HG03442 (cell line): ENCODE measurements around the gene PDLIM5.
"Not testable (repeated sequence)": the region's sequence is repeated elsewhere in the genome, so short reads cannot be mapped to it uniquely, and the experiment has no call there.

Source experiments
- ATAC-seq: cut with Tn5 transposase; IDR thresholded peaks from one replicate; pipeline ENCODE4 v1.9.1; 2021; ENCODE audit warnings: mild to moderate bottlenecking, moderate library complexity; ENCODE audit not compliant: unreplicated experiment

PDLIM5 gene

GRCh38 chr4:94488670-94489069 is 36.9 kb downstream of the PDLIM5 start:
- ATAC-seq, result no peak

- ATAC-seq, result no peak
Observed at GRCh38 chr4:94489098-94489497, 37.4 kb downstream of the PDLIM5 start.

- ATAC-seq, result no peak
Observed at GRCh38 chr4:94490437-94490836, 38.7 kb downstream of the PDLIM5 start.

GRCh38 chr4:94491322-94491721 is 39.6 kb downstream of the PDLIM5 start:
- ATAC-seq, result no peak

GRCh38 chr4:94495408-94495807 is 43.7 kb downstream of the PDLIM5 start:
- no peak for ATAC-seq

DNA sequence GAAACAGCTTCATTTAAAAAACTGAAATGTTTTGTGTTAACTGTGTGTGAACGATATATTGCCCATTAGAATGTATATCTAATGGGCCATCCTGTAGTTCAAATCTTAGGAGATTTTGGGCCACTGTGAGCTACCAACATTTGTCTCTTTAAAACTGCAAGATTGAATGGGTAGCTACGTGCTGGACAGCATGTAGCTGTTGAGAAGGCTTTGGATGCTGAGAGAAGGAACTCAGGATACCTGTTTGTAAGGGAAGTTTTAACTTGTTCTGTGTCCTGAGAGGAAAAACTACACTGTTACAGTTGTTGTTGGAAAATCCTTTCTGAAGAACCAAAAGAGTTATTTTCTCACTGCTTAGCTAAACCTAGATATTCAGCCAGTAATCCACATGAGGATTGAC is 45.9 kb downstream of the PDLIM5 start:
- no peak for ATAC-seq

DNA sequence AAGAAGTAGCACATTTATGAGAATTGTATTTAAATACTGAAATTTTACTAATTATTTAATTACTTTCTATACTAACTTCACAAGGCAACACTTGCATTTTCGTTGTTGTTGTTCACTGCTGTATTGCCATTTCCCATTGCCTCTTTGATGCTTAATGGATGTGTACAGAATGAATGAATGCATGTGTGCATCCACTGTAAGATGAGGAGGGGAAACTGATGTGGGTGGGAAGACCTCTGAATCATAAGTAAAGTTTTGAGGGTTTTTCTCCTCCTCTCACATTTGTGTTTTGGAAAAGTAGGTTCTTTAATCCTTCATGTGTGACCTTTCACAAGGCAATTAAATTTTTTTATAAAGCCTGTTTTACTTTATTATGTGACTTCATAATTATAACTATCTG is 46.8 kb downstream of the PDLIM5 start:
- ATAC-seq, result no peak

GRCh38 chr4:94500685-94501084 is 48.9 kb downstream of the PDLIM5 start:
- ATAC-seq, result no peak

GRCh38 chr4:94504545-94504944 is 52.8 kb downstream of the PDLIM5 start:
- ATAC-seq, result no peak

DNA sequence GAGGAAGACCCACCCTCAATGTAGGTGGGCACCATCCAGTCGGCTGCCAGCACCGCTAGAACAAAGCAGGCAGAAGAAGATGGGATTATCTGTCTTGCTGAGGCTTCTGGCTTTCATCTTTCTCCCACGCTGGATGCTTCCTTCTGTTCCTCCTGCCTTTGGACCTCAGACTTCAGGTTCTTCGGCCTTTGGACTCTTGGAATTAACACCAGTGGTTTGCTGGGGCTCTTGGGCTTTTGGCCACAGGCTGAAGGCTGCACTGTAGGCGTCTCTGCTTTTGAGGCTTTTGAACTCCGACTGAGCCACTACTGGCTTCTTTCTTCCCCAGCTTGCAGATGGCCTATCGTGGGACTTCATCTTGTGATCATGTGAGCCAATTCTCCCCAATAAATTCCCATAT is 55.1 kb downstream of the PDLIM5 start:
- ATAC-seq, result no peak

DNA sequence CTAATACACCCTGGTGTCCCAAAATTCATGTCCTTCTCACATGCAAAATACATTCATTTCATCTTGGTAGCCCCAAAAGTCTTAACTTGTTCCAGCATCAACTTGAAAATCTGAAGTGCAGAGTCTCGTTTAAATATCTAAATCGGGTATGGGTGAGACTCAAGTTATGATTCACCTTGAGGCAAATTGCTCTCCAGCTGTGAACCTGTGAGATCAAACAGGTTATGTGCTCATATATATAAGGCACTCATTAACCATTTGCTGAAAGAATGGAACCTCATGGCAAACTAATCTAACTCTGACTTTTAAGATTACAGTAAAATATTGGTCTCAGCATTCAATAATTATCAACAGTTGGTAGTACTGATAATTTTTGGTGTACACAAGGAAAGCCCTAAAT is 55.5 kb downstream of the PDLIM5 start:
- ATAC-seq, result no peak

GRCh38 chr4:94507708-94508107 is 56.0 kb downstream of the PDLIM5 start:
- peak; percentile 71 for ATAC-seq

DNA sequence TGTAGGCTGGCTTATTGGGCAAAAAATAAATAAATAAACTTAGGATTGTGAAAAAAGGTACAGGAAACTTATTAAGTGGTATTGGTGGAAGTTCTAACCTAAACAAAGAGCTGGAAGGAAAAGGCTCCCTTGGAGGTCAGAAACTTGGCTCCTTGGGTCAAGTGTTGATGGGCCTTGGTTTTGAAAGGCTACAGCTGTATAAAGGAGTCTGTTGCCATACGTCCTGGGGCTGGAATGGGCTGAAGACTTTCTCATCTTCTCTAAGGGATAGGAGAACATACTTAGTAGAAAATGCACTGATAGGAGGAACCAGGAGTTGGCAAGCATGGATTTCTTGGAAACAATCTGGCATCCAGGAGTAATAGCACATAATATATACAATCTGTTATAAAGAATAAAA is 56.6 kb downstream of the PDLIM5 start:
- no peak for ATAC-seq

- no peak for ATAC-seq
Observed at GRCh38 chr4:94508806-94509205, 57.1 kb downstream of the PDLIM5 start.

DNA sequence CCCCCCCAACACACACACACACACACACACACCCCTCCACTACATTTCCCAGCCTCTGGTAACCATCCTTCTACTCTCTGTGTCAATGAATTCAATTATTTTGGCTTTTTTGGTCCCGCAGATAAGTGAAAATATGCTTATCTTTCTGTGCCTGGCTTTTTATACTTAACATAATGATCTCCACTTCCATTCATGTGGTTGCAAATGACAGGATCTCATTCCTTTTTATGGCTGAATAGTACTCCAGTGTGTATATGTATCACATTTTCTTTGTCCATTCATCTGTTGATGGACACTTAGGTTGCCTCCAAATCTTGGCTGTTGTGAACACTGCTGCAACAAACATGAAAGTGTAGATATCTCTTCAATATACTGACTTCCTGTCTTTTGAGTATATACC is 59.8 kb downstream of the PDLIM5 start:
- no peak for ATAC-seq

DNA sequence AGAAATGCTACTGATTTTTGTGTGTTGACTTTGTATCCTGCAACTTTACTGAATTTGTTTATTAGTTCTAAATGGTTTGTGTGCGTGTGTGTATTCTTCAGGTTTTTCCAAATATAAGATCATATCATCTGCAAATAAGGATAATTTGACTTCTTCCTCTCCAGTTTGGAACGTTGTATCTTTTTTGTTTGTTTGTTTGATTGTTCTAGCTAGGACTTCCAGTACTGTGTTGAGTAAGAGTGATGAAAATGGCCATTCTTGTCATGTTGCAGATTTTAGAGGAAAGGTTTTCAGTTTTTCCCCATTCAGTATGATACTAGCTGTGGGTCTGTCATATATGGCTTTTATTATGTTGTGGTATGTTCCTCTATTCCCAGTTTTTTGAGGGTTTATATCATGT is 61.8 kb downstream of the PDLIM5 start:
- not testable (repeated sequence) for ATAC-seq

- ATAC-seq, result no peak
Observed at GRCh38 chr4:94515365-94515764, 63.6 kb downstream of the PDLIM5 start.

GRCh38 chr4:94516067-94516466 is 64.3 kb downstream of the PDLIM5 start:
- ATAC-seq, result no peak

DNA sequence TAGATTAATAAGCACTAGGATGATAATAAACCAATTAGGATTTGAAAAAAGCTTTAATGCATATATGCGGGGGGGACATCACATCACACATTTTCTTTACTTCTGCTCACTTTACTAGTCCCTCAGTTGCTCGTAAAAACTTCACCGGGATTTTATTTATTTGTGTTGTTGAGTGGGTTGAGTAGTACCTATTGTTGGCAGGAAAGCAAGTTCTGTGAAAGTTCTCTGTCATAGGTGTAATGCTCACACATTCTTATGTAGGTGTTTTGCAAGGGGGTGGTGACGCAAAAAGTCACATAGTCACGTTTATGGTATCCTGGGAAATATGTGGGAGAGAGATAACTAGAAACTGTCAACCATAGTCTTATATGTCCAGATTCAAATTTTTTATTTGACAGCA is 65.3 kb downstream of the PDLIM5 start:
- no peak for ATAC-seq

DNA sequence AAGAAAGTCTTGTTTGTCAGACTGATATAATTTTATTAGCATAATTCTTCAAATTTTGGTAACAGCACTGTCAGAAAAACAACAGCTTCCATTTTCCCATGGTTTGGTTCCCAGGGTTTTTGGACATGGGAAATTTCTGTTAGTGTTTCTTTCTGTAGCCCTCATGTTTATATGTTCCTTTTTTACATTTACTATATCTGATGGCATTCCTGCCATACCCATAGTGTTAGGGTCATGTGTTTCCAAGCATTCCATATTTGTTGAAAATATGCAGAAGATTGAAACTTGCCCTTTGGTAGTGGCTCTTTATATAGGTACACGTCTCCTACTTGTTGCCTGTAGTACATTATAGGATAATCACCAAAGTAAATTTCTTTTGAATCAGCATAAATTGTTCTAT is 65.8 kb downstream of the PDLIM5 start:
- ATAC-seq, result no peak

GRCh38 chr4:94519019-94519418 is 67.3 kb downstream of the PDLIM5 start:
- peak; percentile 48 for ATAC-seq

DNA sequence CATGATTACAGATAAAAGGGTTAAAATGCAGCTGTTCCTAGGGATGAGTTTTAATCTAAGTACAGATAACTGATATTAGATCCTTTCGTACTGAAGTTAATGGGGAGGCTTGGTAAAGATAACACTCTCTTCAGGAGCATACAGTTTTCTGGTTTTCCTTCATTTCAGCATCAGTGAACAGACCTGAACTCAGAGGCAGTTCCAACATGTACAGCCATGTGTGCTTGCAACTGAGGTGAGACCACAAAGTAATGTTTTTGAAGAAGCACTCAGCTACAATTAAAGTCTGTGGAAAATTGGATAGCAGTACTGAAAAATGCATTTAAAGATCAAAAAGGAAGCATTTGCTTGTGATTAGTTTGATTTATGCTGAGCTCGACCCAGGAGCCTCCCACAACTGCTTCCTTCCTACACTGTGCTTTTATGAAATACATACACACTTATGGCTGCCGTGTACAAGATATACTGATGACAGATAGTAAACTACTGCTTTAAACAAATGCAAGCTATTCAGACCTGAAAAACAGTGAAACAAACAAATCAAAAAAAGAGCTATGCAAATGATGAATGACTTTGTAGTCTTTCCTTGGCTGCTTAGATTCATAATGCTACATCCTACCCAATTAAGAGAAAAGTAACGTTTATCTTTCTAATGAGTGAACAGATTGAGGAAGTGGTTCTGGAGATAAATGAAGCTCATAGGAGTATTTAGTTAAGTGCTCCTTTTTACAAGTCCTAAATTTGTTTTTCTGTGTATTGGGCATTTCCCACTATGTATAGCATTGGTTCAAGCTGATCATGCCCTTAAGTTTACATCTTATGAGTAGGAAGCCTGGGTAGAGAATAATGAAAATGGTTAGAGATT is 68.4 kb downstream of the PDLIM5 start:
- no peak for ATAC-seq

DNA sequence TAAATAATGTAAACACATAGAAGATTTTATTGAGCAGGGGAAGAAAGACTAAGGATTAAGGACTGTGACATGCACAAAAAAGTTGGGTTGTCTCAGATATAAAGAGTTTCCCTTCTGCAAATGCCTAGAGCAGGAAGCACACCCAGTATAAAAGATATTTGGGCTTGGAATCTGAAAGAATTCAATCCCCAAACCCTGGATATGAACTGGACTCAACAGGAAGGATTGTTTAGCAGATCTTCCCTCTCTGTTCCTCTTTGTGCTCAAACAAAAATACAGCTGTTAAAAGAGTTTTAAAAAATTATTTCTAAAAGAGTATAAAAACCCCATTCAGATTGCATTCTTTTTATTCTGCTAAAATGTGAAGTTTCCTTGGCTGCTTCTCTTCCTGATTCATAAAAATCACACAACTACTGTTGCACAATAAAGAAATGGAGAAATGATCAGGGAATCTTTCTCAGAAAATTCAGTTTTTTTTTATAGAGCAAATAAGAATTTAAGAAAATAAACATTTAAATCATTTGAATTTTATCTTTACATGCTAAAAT is 71.4 kb downstream of the PDLIM5 start:
- ATAC-seq, result no peak
